Fibroblast of villous mesenchyme (primary cell): ENCODE data around the gene RNASE13. TPM values are rescaled to one million over a fixed set of nuclear protein-coding genes. Genes with fewer than 3 reads are reported as not detected.

Experiments used
- DNase-seq: peaks from one replicate; pipeline ENCODE4 v3.0.0-alpha.2; 2010; ENCODE audit warnings: low read depth
- H3K4me3 ChIP-seq: 2 replicates; pipeline ENCODE4 v1.5.1; 2011; ENCODE audit warnings: low read depth, mild to moderate bottlenecking, low read length
- total RNA-seq: library from RNA; depleted of rRNA; stranded (reverse); fragments of >200 nt; gene quantifications from 2 replicates; pipeline ENCODE4 v1.2.3, GENCODE V29; 2012
- TF ChIP-seq, protein P1 (sequence below): IDR thresholded peaks from 2 replicates; pipeline ENCODE4 v1.5.1; 2012; ENCODE audit warnings: low read depth, mild to moderate bottlenecking, low read length; ENCODE audit not compliant: insufficient read depth

Gene RNASE13
- total RNA-seq, 1 donor, result not detected

DNA sequence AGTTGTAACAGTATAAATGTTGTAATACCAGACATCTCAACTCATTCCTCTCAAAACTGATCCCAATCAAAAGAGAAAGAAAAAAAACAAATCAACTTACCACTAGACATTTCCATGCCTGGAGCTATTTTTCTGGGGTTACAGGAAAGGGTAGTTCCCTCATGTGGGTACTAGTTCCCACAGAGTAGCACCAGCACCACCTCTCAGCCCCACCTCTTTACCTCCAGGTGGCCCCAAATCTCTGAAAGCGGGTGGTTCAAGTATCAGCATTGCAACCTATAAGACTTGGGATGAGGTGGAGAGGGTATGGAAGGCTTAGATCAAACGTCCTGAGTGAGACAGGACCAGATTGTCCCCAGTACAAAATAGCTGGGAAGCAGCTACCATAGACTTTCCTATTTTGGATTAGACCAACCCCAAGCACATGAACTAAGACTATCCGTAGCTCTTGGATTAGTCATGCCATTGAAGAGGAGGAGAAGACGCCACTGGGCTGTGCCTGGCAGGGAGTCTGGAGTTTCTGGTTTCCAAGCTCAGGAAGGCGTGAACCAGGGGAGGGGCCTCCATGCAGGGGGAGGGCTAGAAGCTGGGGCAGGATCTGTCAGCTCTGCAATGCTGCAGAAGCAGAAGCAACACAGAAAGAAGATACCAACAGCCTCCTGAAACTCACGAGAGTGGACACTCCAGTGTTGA, 35.8 kb downstream of the RNASE13 start, which contains the start of gene SLC39A2:
TSS of gene SLC39A2 (plus strand) at position 620 of the 693 bp plus-strand sequence. CDS start 154 bp downstream, outside the sequence.
- DNase-seq, result peak; percentile 71

GRCh38 chr14:20998139-20998538, 36.5 kb downstream of the RNASE13 start:
- DNase-seq, result no peak
- TF ChIP-seq, protein P1, sequence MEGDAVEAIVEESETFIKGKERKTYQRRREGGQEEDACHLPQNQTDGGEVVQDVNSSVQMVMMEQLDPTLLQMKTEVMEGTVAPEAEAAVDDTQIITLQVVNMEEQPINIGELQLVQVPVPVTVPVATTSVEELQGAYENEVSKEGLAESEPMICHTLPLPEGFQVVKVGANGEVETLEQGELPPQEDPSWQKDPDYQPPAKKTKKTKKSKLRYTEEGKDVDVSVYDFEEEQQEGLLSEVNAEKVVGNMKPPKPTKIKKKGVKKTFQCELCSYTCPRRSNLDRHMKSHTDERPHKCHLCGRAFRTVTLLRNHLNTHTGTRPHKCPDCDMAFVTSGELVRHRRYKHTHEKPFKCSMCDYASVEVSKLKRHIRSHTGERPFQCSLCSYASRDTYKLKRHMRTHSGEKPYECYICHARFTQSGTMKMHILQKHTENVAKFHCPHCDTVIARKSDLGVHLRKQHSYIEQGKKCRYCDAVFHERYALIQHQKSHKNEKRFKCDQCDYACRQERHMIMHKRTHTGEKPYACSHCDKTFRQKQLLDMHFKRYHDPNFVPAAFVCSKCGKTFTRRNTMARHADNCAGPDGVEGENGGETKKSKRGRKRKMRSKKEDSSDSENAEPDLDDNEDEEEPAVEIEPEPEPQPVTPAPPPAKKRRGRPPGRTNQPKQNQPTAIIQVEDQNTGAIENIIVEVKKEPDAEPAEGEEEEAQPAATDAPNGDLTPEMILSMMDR, result no peak
- no peak overlapping the region for H3K4me3 ChIP-seq

More for the DNA sequence above, 35.8 kb downstream of the RNASE13 start, which contains the start of gene SLC39A2:
- TF ChIP-seq, protein P1, result no peak
- H3K4me3 ChIP-seq, result no peak within 1 kb of the TSS

- no peak for DNase-seq
- no peak overlapping the region for H3K4me3 ChIP-seq
- TF ChIP-seq, protein P1, result no peak
Measured at GRCh38 chr14:20997564-20997963, 37.0 kb downstream of the RNASE13 start.

- DNase-seq, result no peak
- H3K4me3 ChIP-seq, result no peak overlapping the region
- TF ChIP-seq, protein P1, result no peak
Measured at GRCh38 chr14:20997115-20997514, 37.5 kb downstream of the RNASE13 start.

- TF ChIP-seq, protein P1, result no peak
- no peak for DNase-seq
- no peak overlapping the region for H3K4me3 ChIP-seq
Measured at GRCh38 chr14:20996521-20996920, 38.1 kb downstream of the RNASE13 start.

DNA sequence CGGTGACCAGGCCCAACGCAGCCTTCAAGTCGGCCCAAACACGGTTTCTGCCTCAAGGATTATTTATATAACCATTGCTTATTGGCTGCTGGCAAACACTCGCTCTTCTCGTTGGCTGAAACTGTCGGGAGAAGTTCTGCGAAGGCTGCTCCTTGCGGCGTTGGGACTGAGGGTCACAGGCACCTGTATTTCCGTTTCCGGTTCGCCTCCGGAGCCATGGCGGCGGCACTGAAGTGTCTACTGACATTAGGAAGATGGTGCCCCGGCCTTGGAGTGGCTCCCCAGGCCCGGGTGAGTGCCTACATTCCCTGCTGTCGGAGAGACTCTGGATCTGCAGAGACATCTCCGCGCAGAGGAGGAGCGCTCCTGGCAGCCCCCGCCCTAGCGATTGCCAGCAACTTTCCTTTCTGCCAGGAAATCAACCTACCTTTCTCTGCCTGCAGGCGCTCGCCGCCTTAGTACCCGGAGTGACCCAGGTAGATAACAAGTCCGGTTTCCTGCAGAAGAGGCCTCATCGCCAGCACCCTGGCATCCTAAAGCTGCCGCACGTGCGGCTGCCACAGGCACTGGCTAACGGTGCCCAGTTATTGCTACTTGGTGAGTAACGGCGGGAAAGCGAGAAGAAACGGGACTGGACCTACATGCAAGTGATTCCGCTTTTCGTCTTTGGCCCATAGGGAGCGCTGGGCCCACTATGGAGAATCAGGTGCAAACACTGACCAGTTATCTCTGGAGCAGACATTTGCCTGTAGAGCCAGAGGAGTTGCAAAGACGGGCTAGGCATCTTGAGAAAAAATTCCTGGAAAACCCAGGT, 44.6 kb downstream of the RNASE13 start, which contains the start of gene METTL17:
TSS of gene METTL17 (plus strand) at position 194 of the 814 bp plus-strand sequence. CDS start at position 217, 23 bp downstream.
- TF ChIP-seq, protein P1, result peak; percentile 56
- DNase-seq, result peak; percentile 98
- peak within 1 kb of the TSS; percentile 98 for H3K4me3 ChIP-seq
